Glutamatergic neuron (in vitro differentiated cells): ENCODE results near the gene CD6. TPM values are rescaled to one million over a fixed set of nuclear protein-coding genes. Genes with fewer than 3 reads are reported as not detected.
A peak's percentile ranks its signal among the peaks of the same experiment; 100 is the strongest.

Source experiments
- DNase-seq: peaks from one replicate; pipeline ENCODE4 v3.0.0; 2022
- H3K27ac Mint-ChIP-seq: one replicate; pipeline ENCODE4 v1.8.0; 2020; ENCODE audit warnings: mild to moderate bottlenecking, mixed read lengths, inconsistent platforms; ENCODE audit not compliant: unreplicated experiment
- H3K27me3 Mint-ChIP-seq: one replicate; pipeline ENCODE4 v1.8.0; 2020; ENCODE audit warnings: mild to moderate bottlenecking, moderate library complexity, mixed read lengths, inconsistent platforms; ENCODE audit not compliant: unreplicated experiment
- H3K36me3 Mint-ChIP-seq: one replicate; pipeline ENCODE4 v1.8.0; 2020; ENCODE audit warnings: mild to moderate bottlenecking, mixed read lengths, inconsistent platforms; ENCODE audit not compliant: unreplicated experiment
- H3K4me1 Mint-ChIP-seq: one replicate; pipeline ENCODE4 v1.8.0; 2020; ENCODE audit warnings: mild to moderate bottlenecking, low read depth, mixed read lengths, inconsistent platforms; ENCODE audit not compliant: unreplicated experiment
- H3K4me3 Mint-ChIP-seq: one replicate; pipeline ENCODE4 v1.8.0; 2020; ENCODE audit warnings: mild to moderate bottlenecking, mixed read lengths, inconsistent platforms; ENCODE audit not compliant: unreplicated experiment
- H3K9me3 Mint-ChIP-seq: one replicate; pipeline ENCODE4 v1.8.0; 2020; ENCODE audit warnings: mild to moderate bottlenecking, moderate library complexity, mixed read lengths, inconsistent platforms; ENCODE audit not compliant: unreplicated experiment
- total RNA-seq: library from RNA; stranded (reverse); fragmentation: NEBNext Ultra II Directional; extraction: Animal tissue kit (Norgen Biotek cat#: 25700); gene quantifications from one replicate; pipeline ENCODE4 v1.2.1, GENCODE V29; 2021; ENCODE audit not compliant: unreplicated experiment
- TF ChIP-seq, protein P1 (sequence below): fragments of 200-600 bp; sonication (generic); IDR thresholded peaks from one replicate; pipeline ENCODE4 v1.5.0; 2021; ENCODE audit not compliant: partially characterized antibody, unreplicated experiment

The CD6 gene
- total RNA-seq, 1 donor from 2014 or later = not detected

DNA sequence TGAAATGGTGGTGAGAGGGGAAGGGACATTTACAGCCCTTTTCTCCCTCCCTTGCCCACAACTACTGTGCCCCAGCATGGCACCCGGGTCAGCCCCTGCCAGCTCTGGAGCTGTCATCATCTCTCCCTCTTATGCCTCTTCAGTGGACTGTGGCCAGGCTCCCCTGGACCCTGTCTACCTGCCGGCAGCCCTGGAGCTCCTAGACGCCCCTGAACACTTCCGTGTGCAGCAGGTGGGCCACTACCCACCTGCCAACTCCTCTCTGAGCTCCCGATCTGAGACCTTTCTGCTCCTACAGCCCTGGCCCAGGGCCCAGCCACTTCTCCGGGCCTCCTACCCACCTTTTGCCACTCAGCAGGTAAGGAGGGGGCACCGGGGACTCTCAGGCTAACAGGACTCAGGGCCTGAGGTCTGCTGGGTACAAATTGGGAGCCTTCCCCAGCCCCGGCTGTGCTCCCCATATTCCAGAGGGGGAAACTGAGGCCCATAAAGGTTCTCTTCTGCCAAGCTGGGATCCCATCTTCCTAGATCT, 44.4 kb upstream of the CD6 start:
- Mint-ChIP-seq H3K4me3 (peak overlapping the region; percentile 98), H3K36me3 (peaks cover 8% of the 10 kb centered on the region), H3K27me3 (peaks cover 11% of the 10 kb centered on the region), H3K27ac (no peak overlapping the region), H3K4me1 (peaks cover 24% of the 10 kb centered on the region), H3K9me3 (peaks cover 13% of the 10 kb centered on the region)
- DNase-seq = no peak
- TF ChIP-seq, protein P1, sequence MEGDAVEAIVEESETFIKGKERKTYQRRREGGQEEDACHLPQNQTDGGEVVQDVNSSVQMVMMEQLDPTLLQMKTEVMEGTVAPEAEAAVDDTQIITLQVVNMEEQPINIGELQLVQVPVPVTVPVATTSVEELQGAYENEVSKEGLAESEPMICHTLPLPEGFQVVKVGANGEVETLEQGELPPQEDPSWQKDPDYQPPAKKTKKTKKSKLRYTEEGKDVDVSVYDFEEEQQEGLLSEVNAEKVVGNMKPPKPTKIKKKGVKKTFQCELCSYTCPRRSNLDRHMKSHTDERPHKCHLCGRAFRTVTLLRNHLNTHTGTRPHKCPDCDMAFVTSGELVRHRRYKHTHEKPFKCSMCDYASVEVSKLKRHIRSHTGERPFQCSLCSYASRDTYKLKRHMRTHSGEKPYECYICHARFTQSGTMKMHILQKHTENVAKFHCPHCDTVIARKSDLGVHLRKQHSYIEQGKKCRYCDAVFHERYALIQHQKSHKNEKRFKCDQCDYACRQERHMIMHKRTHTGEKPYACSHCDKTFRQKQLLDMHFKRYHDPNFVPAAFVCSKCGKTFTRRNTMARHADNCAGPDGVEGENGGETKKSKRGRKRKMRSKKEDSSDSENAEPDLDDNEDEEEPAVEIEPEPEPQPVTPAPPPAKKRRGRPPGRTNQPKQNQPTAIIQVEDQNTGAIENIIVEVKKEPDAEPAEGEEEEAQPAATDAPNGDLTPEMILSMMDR = no peak

DNA sequence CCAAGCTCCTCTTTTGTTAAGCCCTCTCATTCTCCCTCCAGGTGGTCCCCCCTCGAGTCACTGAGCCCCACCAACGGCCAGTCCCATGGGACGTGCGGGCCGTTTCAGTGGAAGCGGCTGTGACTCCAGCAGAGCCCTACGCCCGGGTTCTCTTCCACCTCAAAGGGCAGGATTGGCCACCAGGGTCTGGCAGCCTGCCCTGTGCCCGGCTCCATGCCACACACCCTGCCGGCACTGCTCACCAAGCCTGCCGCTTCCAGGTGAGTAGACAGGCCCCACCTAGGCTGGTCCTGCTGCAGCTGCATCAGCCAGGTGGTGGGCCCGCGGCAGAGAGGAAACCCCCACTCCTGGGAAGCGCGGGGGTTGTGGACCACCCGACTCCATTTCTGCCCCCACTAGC, 43.9 kb upstream of the CD6 start:
- Mint-ChIP-seq H3K27me3 (peaks cover 9% of the 10 kb centered on the region), H3K4me1 (peaks cover 20% of the 10 kb centered on the region), H3K9me3 (peaks cover 10% of the 10 kb centered on the region), H3K36me3 (peaks cover 8% of the 10 kb centered on the region), H3K4me3 (peak overlapping the region; percentile 46), H3K27ac (no peak overlapping the region)
- DNase-seq = no peak
- TF ChIP-seq, protein P1 = no peak

DNA sequence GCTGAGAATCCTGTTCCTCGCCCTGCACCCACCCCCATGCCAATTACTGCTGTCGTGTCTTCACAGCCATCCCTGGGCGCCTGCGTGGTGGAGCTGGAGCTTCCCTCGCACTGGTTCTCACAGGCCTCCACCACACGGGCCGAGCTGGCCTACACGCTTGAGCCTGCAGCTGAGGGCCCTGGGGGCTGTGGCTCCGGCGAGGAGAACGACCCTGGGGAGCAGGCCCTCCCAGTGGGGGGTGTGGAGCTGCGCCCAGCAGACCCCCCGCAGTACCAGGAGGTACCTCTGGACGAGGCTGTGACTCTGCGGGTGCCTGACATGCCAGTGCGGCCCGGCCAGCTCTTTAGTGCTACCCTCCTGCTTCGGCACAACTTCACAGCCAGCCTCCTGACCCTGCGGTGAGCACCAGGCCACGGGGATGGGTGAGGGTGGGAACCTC, 42.9 kb upstream of the CD6 start:
- Mint-ChIP-seq H3K27me3 (peaks cover 6% of the 10 kb centered on the region), H3K36me3 (peaks cover 8% of the 10 kb centered on the region), H3K27ac (no peak overlapping the region), H3K4me3 (no peak overlapping the region), H3K9me3 (peaks cover 12% of the 10 kb centered on the region), H3K4me1 (peaks cover 17% of the 10 kb centered on the region)
- TF ChIP-seq, protein P1 = no peak
- DNase-seq = no peak

DNA sequence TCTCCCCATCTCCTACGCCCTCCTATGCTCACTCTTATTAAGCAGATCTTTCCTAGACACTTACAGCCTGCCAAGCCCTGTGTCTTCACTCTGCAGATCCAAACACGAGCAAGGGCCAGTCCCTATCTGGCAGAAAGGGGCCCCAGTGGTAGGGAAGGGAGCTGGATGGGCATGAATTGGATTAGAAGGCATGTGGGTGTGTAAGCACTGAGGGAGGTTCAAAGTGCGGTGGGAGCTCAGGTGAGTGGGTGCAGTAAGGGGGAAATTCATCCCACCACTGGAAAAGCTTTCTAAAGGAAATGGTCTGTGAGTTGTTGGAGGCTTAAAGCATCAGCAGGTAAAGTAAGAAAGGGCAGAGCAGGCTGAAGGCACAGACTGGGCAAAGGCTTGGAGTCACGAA, 41.7 kb upstream of the CD6 start:
- H3K36me3 Mint-ChIP-seq = peaks cover 8% of the 10 kb centered on the region
- H3K27me3 Mint-ChIP-seq = peaks cover 8% of the 10 kb centered on the region
- peaks cover 14% of the 10 kb centered on the region for H3K9me3 Mint-ChIP-seq
- no peak for DNase-seq
- no peak overlapping the region for H3K4me3 Mint-ChIP-seq
- peaks cover 17% of the 10 kb centered on the region for H3K4me1 Mint-ChIP-seq
- no peak overlapping the region for H3K27ac Mint-ChIP-seq
- TF ChIP-seq, protein P1 = no peak

DNA sequence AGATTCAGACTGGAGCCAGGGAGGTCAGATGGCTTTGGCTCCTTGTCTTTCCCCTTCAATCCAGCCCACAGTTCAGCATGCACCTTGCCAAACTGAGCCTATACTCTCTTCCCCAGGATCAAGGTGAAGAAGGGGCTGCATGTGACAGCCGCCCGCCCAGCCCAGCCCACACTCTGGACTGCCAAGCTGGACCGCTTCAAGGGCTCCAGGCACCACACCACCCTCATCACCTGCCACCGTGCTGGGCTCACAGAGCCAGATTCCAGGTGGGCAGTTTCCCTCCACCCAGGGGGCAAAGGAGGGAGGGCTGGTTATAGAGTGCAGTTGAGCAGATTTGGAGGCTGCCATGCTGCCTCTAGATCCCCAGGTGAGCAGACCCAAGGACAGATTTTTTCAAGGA, 41.1 kb upstream of the CD6 start:
- DNase-seq = no peak
- Mint-ChIP-seq H3K9me3 (peaks cover 14% of the 10 kb centered on the region), H3K27me3 (peaks cover 6% of the 10 kb centered on the region), H3K4me3 (no peak overlapping the region), H3K27ac (no peak overlapping the region), H3K4me1 (peaks cover 17% of the 10 kb centered on the region), H3K36me3 (peaks cover 8% of the 10 kb centered on the region)
- TF ChIP-seq, protein P1 = no peak
